Vagina (tissue), 2 donors: ENCODE results near the gene ARFGEF3. TPM values are rescaled to one million over a fixed set of nuclear protein-coding genes. Genes with fewer than 3 reads are reported as not detected.

Source experiments
- DNase-seq, 2 donors: peaks; one replicate each; pipeline ENCODE4 v3.0.0-alpha.2; 2017; ENCODE audit errors: extremely low spot score in 2 of 2
- H3K27ac ChIP-seq: fragments of 200-600 bp; sonication (generic); one replicate; pipeline ENCODE4 v1.5.1; 2019
- H3K27me3 ChIP-seq: fragments of 200-600 bp; sonication (generic); one replicate; pipeline ENCODE4 v1.5.1; 2019
- H3K36me3 ChIP-seq, 2 donors: fragments of 200-600 bp; sonication (generic); one replicate each; pipeline ENCODE4 v1.5.1; 2017 to 2019
- H3K4me1 ChIP-seq: fragments of 200-600 bp; sonication (generic); one replicate; pipeline ENCODE4 v1.5.1; 2019
- H3K4me3 ChIP-seq, 2 donors: fragments of 200-600 bp; sonication (generic); 1 replicate in 1 of 2; 2 replicates in 1 of 2; pipeline ENCODE4 v1.5.1; 2016 to 2019
- H3K9me3 ChIP-seq: fragments of 200-600 bp; sonication (generic); one replicate; pipeline ENCODE4 v1.5.1; 2019
- CTCF ChIP-seq, 3 experiments: fragments of 450-650 bp in 2 of 3; fragments of 200-600 bp in 1 of 3; sonication (generic) in 1 of 3; IDR thresholded peaks; one replicate each; pipeline ENCODE4 v1.5.1; 2017 to 2019; ENCODE audit warnings: antibody characterized with exemption in 3 of 3, mild to moderate bottlenecking in 2 of 3, moderate library complexity in 2 of 3
- POLR2A ChIP-seq, 2 donors: fragments of 450-650 bp; IDR thresholded peaks; one replicate each; pipeline ENCODE4 v1.6.1; 2017; ENCODE audit warnings: antibody characterized with exemption in 2 of 2, mild to moderate bottlenecking in 2 of 2, moderate library complexity in 2 of 2
- POLR2AphosphoS5 ChIP-seq, 2 donors: sonication (generic); formaldehyde crosslinking; IDR thresholded peaks; one replicate each; pipeline ENCODE4 v1.9.0; 2017; ENCODE audit warnings: antibody characterized with exemption in 2 of 2, mild to moderate bottlenecking in 2 of 2, low read depth in 1 of 2; ENCODE audit not compliant: insufficient read depth in 1 of 2
- intact Hi-C: fragments of 100-400 bp; cut with DNase I; formaldehyde crosslinking; loops from one replicate; pipeline ENCODE4 v1.15.1; 2023
- total RNA-seq: library from RNA; depleted of rRNA; stranded (reverse); fragments of >200 nt; gene quantifications from one replicate; pipeline ENCODE4 v1.2.3, GENCODE V29; 2016

Gene ARFGEF3
- total RNA-seq, 1 donor from 2014 or later = 2.2 TPM

GRCh38 chr6:138250053-138250452 is 88.3 kb downstream of the ARFGEF3 start:
- intact Hi-C loops = no loop called here
- H3K27ac ChIP-seq = no peak overlapping the region
- no peak for TF ChIP-seq POLR2A (IDR thresholded peaks at IDR 0.05)
- no peak for TF ChIP-seq POLR2AphosphoS5 (IDR thresholded peaks at IDR 0.05; ENCODE audit: insufficient read depth in 1 of 2, low read depth in 1 of 2)
- TF ChIP-seq CTCF (IDR thresholded peaks at IDR 0.05) = no peak

GRCh38 chr6:138250513-138251247 is 88.9 kb downstream of the ARFGEF3 start:
- Histone ChIP-seq H3K27me3 (no peaks in the 10 kb centered on the region), H3K4me3 (no peak overlapping the region), H3K27ac (no peak overlapping the region), H3K4me1 (no peaks in the 10 kb centered on the region), H3K9me3 (no peaks in the 10 kb centered on the region), H3K36me3 (no peaks in the 10 kb centered on the region)
- no peak for DNase-seq
- intact Hi-C loops = no loop called here
- no peak for TF ChIP-seq POLR2AphosphoS5 (IDR thresholded peaks at IDR 0.05; ENCODE audit: insufficient read depth in 1 of 2, low read depth in 1 of 2)
- no peak for TF ChIP-seq CTCF (IDR thresholded peaks at IDR 0.05)
- TF ChIP-seq POLR2A (IDR thresholded peaks at IDR 0.05) = no peak

More at GRCh38 chr6:138250053-138250452, 88.3 kb downstream of the ARFGEF3 start:
- DNase-seq = no peak
- Histone ChIP-seq H3K4me3 (no peak overlapping the region), H3K36me3 (no peaks in the 10 kb centered on the region), H3K9me3 (no peaks in the 10 kb centered on the region), H3K27me3 (no peaks in the 10 kb centered on the region), H3K4me1 (no peaks in the 10 kb centered on the region)

GRCh38 chr6:138253731-138254130 is 92.0 kb downstream of the ARFGEF3 start:
- H3K4me3 ChIP-seq = no peak overlapping the region
- no peaks in the 10 kb centered on the region for H3K36me3 ChIP-seq
- H3K27ac ChIP-seq = no peak overlapping the region
- H3K27me3 ChIP-seq = no peaks in the 10 kb centered on the region
- no peaks in the 10 kb centered on the region for H3K4me1 ChIP-seq
- intact Hi-C loops = no loop called here
- H3K9me3 ChIP-seq = no peaks in the 10 kb centered on the region
- TF ChIP-seq POLR2A (IDR thresholded peaks at IDR 0.05) = no peak
- TF ChIP-seq POLR2AphosphoS5 (IDR thresholded peaks at IDR 0.05; ENCODE audit: insufficient read depth in 1 of 2, low read depth in 1 of 2) = no peak
- no peak for TF ChIP-seq CTCF (IDR thresholded peaks at IDR 0.05)
- no peak for DNase-seq

- Histone ChIP-seq H3K36me3 (no peaks in the 10 kb centered on the region), H3K4me1 (no peaks in the 10 kb centered on the region), H3K9me3 (no peaks in the 10 kb centered on the region), H3K4me3 (no peak overlapping the region), H3K27me3 (no peaks in the 10 kb centered on the region), H3K27ac (no peak overlapping the region)
- no peak for DNase-seq
- intact Hi-C loops = no loop called here
- TF ChIP-seq POLR2AphosphoS5 (IDR thresholded peaks at IDR 0.05; ENCODE audit: insufficient read depth in 1 of 2, low read depth in 1 of 2) (no peak), CTCF (IDR thresholded peaks at IDR 0.05) (no peak), POLR2A (IDR thresholded peaks at IDR 0.05) (no peak)
Observed at GRCh38 chr6:138255443-138255842, 93.7 kb downstream of the ARFGEF3 start.

GRCh38 chr6:138257638-138258040 is 95.9 kb downstream of the ARFGEF3 start:
- intact Hi-C loops = no loop called here
- Histone ChIP-seq H3K4me3 (no peak overlapping the region), H3K27ac (no peak overlapping the region), H3K9me3 (no peaks in the 10 kb centered on the region), H3K36me3 (no peaks in the 10 kb centered on the region), H3K27me3 (no peaks in the 10 kb centered on the region), H3K4me1 (no peaks in the 10 kb centered on the region)
- TF ChIP-seq CTCF (IDR thresholded peaks at IDR 0.05) = no peak
- no peak for TF ChIP-seq POLR2A (IDR thresholded peaks at IDR 0.05)
- no peak for TF ChIP-seq POLR2AphosphoS5 (IDR thresholded peaks at IDR 0.05; ENCODE audit: insufficient read depth in 1 of 2, low read depth in 1 of 2)
- no peak for DNase-seq
